ENCODE data around the gene GVQW3.

The GVQW3 gene

DNA sequence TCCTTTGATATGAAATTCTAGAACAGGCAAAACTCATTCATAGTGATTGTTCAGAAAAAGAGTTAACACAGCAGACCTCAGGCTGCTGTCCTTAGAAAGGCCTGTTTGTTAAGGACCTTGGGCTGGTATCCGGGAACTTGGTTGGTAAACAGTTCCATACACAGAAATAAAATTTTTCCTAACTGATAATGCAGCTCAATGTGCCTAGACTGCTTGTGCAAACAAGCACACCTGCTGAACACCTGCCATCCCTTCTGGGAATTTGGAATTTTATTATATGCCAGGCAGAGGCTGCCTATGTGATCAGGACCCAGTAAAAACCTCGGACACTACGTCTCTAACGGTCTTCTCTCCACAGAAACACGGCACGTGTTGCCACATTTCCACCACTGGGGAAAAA lies 11.7 kb upstream of the GVQW3 start:
- TF ChIP-seq, protein P1, sequence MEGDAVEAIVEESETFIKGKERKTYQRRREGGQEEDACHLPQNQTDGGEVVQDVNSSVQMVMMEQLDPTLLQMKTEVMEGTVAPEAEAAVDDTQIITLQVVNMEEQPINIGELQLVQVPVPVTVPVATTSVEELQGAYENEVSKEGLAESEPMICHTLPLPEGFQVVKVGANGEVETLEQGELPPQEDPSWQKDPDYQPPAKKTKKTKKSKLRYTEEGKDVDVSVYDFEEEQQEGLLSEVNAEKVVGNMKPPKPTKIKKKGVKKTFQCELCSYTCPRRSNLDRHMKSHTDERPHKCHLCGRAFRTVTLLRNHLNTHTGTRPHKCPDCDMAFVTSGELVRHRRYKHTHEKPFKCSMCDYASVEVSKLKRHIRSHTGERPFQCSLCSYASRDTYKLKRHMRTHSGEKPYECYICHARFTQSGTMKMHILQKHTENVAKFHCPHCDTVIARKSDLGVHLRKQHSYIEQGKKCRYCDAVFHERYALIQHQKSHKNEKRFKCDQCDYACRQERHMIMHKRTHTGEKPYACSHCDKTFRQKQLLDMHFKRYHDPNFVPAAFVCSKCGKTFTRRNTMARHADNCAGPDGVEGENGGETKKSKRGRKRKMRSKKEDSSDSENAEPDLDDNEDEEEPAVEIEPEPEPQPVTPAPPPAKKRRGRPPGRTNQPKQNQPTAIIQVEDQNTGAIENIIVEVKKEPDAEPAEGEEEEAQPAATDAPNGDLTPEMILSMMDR (IDR thresholded peaks at IDR 0.05) = no peak

DNA sequence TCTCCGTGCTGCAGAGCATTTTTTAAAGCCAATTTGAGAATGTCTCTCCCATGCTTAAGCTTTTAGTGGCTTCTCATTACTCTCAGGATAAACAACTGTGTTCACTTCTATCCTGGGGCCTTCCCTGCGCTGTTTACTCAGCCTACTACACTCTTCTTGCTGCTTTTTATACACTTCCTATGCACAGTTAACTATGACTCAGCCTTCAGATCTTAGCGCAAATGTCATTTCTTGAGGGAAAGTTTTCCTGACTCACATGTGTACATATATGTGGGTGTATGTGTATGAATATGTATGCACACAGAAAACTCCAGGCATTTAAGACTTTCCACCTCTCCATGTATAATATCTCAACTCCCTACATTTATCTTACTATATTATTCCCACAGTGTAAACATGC lies 10.0 kb upstream of the GVQW3 start:
- TF ChIP-seq, protein P1 (IDR thresholded peaks at IDR 0.05) = no peak

DNA sequence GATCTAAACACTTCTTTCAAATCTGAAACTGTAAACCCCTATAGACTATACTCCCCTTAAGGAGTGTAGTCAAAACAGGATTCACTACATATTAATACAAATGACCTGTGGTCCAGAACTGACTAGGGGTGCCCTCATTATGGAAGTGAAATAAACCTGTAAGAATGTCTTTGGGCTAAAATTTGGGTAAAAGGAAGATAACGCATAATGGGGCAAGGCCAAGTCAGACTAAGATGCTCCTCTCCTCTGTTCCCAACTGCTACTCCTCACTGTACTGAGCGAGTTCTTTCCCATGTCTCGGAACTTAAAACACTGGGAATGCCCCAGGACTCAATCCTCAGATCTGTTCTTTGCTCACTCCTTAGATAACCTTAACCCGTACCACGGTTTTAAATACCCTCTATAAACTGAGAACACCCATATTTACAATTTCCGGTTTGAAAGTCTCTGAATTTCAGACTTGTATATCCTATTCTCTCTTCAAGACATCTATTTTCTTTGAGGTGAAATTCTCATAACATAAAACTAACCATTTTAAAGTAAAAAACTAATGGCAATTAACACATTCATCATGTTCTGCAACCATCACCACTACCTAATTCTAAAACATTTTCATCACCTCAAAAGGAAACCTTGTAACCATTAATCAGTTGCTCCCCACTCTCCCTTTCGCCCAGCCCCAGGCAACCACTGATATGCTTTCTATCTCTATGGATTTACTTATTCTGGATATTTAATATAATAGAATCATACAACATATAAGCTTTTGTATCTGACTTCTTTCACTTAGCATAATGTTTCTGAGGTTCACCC lies 4.2 kb upstream of the GVQW3 start:
- TF ChIP-seq, protein P1 (IDR thresholded peaks at IDR 0.05) = no peak

DNA sequence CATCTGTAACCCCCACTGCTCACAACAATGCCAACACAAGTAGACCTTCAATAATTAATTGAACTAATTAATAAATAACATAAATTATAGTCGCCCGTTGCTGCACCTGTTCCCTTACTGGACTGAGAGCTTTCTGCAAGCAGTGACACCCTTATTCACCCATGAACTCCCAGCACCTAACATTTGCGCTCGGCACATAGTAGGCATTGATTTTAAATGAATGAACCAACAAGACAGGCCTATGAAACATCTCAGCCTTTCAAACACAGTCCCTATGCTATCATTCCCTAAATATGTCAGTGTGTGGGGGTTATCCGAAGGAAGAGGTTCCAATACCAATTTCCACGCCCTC lies 1.3 kb upstream of the GVQW3 start:
- TF ChIP-seq, protein P1 (IDR thresholded peaks at IDR 0.05) = no peak

DNA sequence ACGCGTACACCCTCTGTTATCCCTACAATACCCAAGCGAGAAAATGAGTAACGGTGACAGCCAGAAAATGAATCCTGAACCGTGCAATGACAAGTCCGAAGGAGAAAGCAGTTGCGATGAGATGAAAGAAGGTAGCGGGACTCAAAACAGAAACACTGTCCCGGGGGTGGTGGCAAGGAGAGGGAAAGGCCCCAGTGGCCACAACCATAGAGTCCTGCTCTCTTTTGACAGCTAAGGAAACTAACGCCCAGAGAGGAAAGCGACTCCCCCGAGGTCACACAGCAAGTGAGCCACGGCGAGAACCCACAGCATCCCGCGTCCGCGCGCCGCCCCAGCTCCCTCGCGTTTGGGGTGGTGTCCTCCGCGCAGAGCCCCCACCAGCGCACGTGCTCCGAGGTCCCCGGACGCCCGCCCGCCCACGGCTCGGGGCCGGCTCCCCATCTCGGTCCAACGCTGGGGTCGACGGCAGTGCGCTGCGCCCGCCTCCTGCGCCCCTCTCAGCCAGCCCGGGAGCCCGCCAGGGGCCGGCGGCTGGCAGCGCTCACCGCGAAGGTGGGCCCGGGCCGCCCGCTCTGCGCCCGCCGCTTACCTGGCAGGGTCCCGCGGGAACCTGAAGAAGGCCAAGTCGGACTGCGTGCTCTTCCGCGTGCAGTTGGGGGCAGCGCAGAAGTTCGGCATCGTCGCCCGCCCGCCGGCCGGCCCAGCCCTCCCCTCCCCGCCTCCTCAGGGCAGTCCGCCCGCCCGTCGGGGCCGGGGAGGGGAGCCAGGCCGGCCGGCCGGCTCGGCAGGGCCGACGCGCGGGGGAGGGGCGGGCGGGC lies 755 bp upstream of the GVQW3 start:
- TF ChIP-seq, protein P1 (IDR thresholded peaks at IDR 0.05) = no peak

DNA sequence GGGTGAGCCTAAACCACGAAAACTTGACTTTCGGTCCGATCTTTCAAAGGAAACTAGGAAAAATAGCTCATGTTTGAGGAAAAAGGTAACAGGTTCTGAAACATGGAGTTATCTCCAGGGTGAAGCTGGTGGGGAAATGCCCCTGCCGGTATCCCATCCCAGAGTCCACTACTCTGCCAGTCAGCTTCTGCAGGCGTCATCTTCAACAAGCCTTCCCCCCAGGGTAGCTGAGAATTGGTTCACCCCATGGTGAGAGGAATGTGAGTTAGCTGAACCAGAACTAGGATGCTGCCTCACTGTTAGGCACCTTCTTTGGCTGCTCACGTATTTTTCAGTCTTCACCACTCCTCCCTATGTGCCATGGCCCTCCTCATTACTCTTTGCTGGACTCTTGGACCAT lies 1.1 kb downstream of the GVQW3 start:
- TF ChIP-seq, protein P1 (IDR thresholded peaks at IDR 0.05) = no peak

DNA sequence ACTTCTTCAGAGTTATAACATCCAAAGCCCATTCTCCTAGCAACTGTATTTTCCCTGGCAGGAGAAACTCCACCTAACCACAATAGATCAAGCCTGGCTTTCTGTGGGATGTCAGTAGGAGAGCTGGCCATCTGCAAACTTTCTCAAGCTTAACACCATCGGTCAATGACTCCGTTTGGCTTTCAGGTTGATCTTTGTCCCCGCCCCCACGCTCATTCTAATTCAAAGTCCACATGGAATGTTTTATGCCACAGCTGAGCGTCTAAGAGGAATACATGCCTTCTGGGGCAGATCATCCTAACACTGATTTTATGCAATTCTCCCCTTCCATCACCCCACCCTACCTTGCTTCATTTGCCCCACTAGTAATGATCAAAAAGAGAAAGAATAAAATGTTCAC lies 4.8 kb downstream of the GVQW3 start:
- TF ChIP-seq, protein P1 (IDR thresholded peaks at IDR 0.05) = no peak

Data from LNCAP (cell line).